Endothelial cell of umbilical vein (primary cell): ENCODE results near the gene RRAS. TPM values are rescaled to one million over a fixed set of nuclear protein-coding genes. Genes with fewer than 3 reads are reported as not detected.

ENCODE experiments used
- BruUV-seq: library from RNA; stranded (reverse); fragments of 400-500 nt; replicated peaks from 2 replicates; lab custom pipeline; 2021; lab: Mats Ljungman, UMichigan
- CTCF ChIA-PET: fragments of 300-600, 350-600 bp; sonication (Branson Sonifier 250); formaldehyde crosslinking; loops from one replicate; lab custom pipeline; 2021; ENCODE audit warnings: antibody characterized with exemption, inconsistent platforms; lab: Charles Lee
- POLR2A ChIA-PET: fragments of 300-600, 350-600 bp; sonication (Branson Sonifier 250); formaldehyde crosslinking; loops from one replicate; lab custom pipeline; 2021; ENCODE audit warnings: antibody characterized with exemption, inconsistent platforms; lab: Charles Lee
- DNase-seq: peaks from one replicate; pipeline ENCODE4 v3.0.0-alpha.2; 2011; ENCODE audit warnings: low read depth, low spot score
- FAIRE-seq: peaks from 2 replicates; lab custom pipeline; 2011; peaks lifted over from hg19 to GRCh38; lab: Jason Lieb, UNC
- H2AFZ ChIP-seq: 2 replicates; pipeline ENCODE4 v1.6.0; 2012; ENCODE audit warnings: low read depth, low read length, control low read depth, inconsistent platforms
- H3K27ac ChIP-seq: 2 replicates; pipeline ENCODE4 v1.5.1; 2011; ENCODE audit warnings: low read depth, mild to moderate bottlenecking, control low read depth, low read length, moderate library complexity; ENCODE audit not compliant: insufficient read depth
- H3K27me3 ChIP-seq, 2 experiments: 2 replicates each; pipeline versions ENCODE4 v1.6.0 to v1.6.1; 2011; ENCODE audit warnings: low read length in 2 of 2, mixed read lengths in 1 of 2; ENCODE audit not compliant: control insufficient read depth in 2 of 2, insufficient read depth in 2 of 2
- H3K36me3 ChIP-seq, 2 experiments: 2 replicates in 1 of 2; 3 replicates in 1 of 2; pipeline ENCODE4 v1.5.1; 2011; ENCODE audit warnings: low read length in 2 of 2, mild to moderate bottlenecking in 1 of 2, moderate library complexity in 1 of 2; ENCODE audit not compliant: control insufficient read depth in 2 of 2, insufficient read depth in 2 of 2; ENCODE audit errors: extremely low read depth in 1 of 2
- H3K4me1 ChIP-seq: 3 replicates; pipeline ENCODE4 v1.5.1; 2011; ENCODE audit warnings: mild to moderate bottlenecking, low read length; ENCODE audit not compliant: control insufficient read depth, insufficient read depth; ENCODE audit errors: extremely low read depth
- H3K4me2 ChIP-seq: 2 replicates; pipeline ENCODE4 v1.6.1; 2011; ENCODE audit warnings: low read length, control low read depth, mixed read lengths; ENCODE audit not compliant: insufficient read depth
- H3K4me3 ChIP-seq, 3 experiments: fragments of 200-600 bp in 1 of 3; sonication (generic), shearing (Covaris generic) in 1 of 3; replicated peaks in 1 of 3; 2 replicates each; pipeline ENCODE4 v1.5.1; 2011 to 2016; ENCODE audit warnings: control low read depth in 3 of 3, low read length in 3 of 3, mild to moderate bottlenecking in 2 of 3, inconsistent platforms in 1 of 3, low read depth in 1 of 3, moderate library complexity in 1 of 3; ENCODE audit not compliant: insufficient read depth in 1 of 3
- H3K79me2 ChIP-seq: 2 replicates; pipeline ENCODE4 v1.6.0; 2012; ENCODE audit warnings: low read length, inconsistent platforms; ENCODE audit not compliant: control insufficient read depth, insufficient read depth
- H3K9ac ChIP-seq: replicated peaks from 2 replicates; pipeline ENCODE3; 2011; ENCODE audit warnings: low read length, control low read depth; ENCODE audit not compliant: insufficient read depth; ENCODE audit errors: extremely low read depth
- H3K9me1 ChIP-seq: replicated peaks from 3 replicates; pipeline ENCODE4 v1.6.0; 2011; ENCODE audit warnings: mild to moderate bottlenecking, low read length; ENCODE audit not compliant: control insufficient read depth, insufficient read depth; ENCODE audit errors: extremely low read depth
- H3K9me3 ChIP-seq: replicated peaks from 2 replicates; pipeline ENCODE4 v1.5.1; 2012; ENCODE audit warnings: low read length, inconsistent platforms; ENCODE audit not compliant: control insufficient read depth, insufficient read depth
- H4K20me1 ChIP-seq: replicated peaks from 2 replicates; pipeline ENCODE3; 2011; ENCODE audit warnings: mild to moderate bottlenecking, low read length; ENCODE audit not compliant: control insufficient read depth, insufficient read depth; ENCODE audit errors: extremely low read depth
- EZH2 ChIP-seq: IDR thresholded peaks from 2 replicates; pipeline ENCODE4 v1.6.1; 2012; ENCODE audit warnings: borderline replicate concordance, low read depth, mild to moderate bottlenecking, moderate library complexity, low read length, inconsistent platforms; ENCODE audit not compliant: severe bottlenecking
- FOS ChIP-seq: IDR thresholded peaks from 2 replicates; pipeline ENCODE4 v1.6.1; 2011; ENCODE audit warnings: mild to moderate bottlenecking, low read length, moderate library complexity, borderline replicate concordance; ENCODE audit not compliant: insufficient read depth
- GATA2 ChIP-seq: IDR thresholded peaks from 2 replicates; pipeline ENCODE4 v1.7.0; 2011; ENCODE audit warnings: low read depth, mild to moderate bottlenecking, moderate library complexity, mixed read lengths, low read length; ENCODE audit not compliant: insufficient read length, insufficient read depth
- JUN ChIP-seq: IDR thresholded peaks from 2 replicates; pipeline ENCODE4 v1.6.1; 2011; ENCODE audit warnings: borderline replicate concordance, low read depth; ENCODE audit not compliant: insufficient read length, insufficient read depth
- MAX ChIP-seq: IDR thresholded peaks from 2 replicates; pipeline ENCODE4 v1.6.1; 2011; ENCODE audit not compliant: insufficient read depth, insufficient read length
- MYC ChIP-seq: IDR thresholded peaks from one replicate; pipeline ENCODE4 v1.6.1; 2011; ENCODE audit warnings: mild to moderate bottlenecking, low read depth, low read length
- POLR2A ChIP-seq: IDR thresholded peaks from 2 replicates; pipeline ENCODE4 v1.6.1; 2012; ENCODE audit warnings: low read depth, mild to moderate bottlenecking, control low read depth, low read length
- POLR2AphosphoS5 ChIP-seq: IDR thresholded peaks from 2 replicates; pipeline ENCODE4 v1.6.1; 2012; ENCODE audit warnings: low read depth, mild to moderate bottlenecking, control low read depth, low read length, moderate library complexity; ENCODE audit not compliant: insufficient read depth
- dilution Hi-C: fragments of 300-500 bp; cut with MboI; formaldehyde crosslinking; loops from one replicate; pipeline ENCODE4 v1.15.0; 2019; ENCODE audit warnings: low sequenced_read_pairs; ENCODE audit not compliant: extremely low pct_ligation_motif_present
- intact Hi-C: fragments of 100-400 bp; cut with micrococcal nuclease; formaldehyde crosslinking; loops from one replicate; pipeline ENCODE4 v1.10.0; 2022
- polyA plus RNA-seq, 4 experiments: library from polyadenylated mRNA; depleted of rRNA in 3 of 4; stranded (reverse) in 3 of 4; unstranded in 1 of 4; fragments of >200 nt; gene quantifications; 2 replicates each; pipeline versions ENCODE4 v1.2.1 to v1.2.3, GENCODE V29; 2011 to 2012; ENCODE audit warnings: missing spikeins in 1 of 4
- total RNA-seq: library from RNA; stranded (reverse); gene quantifications from 2 replicates; pipeline ENCODE4 v1.2.3, GENCODE V29; 2021
- TF ChIP-seq, protein P1 (sequence below), 2 donors: IDR thresholded peaks; 1 replicate in 1 of 2; 2 replicates in 1 of 2; pipeline ENCODE4 v1.5.1; 2011; ENCODE audit warnings: low read length in 2 of 2, mild to moderate bottlenecking in 2 of 2, moderate library complexity in 2 of 2, control low read depth in 1 of 2, inconsistent platforms in 1 of 2, low read depth in 1 of 2; ENCODE audit not compliant: insufficient read depth in 1 of 2; ENCODE audit errors: extremely low read depth in 1 of 2

The RRAS gene
- total and polyA plus RNA-seq, 2 donors (not counting 3 experiments of a cell fraction or from before 2014, with no cell fraction given) = 89.5 to 250 TPM

DNA sequence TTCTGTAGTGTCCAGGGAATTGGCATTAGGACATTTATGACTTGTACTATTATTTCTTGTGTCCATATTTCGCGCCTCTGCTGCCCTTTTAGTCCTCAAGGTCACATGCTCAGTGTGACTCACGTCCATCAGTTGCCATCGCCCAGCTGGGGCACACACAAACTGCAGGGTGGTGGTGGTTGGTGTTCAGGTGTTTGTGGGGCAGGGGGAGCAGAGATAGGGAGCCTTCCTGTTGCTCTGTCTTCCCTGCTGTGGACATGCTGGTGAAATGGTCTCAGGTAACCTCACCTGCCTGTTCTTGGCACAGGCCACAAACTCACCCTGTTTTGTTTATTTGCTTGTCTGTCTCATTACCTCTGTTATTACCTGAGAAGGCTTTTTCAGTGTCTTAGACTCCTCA is 26.6 kb downstream of the RRAS start:
- DNase-seq (peak; percentile 53), FAIRE-seq (peak; percentile 69)
- H3K79me2 ChIP-seq = peaks cover 37% of the 10 kb centered on the region
- TF ChIP-seq JUN = peak; percentile 44
- TF ChIP-seq POLR2A = no peak
- TF ChIP-seq EZH2 = no peak
- TF ChIP-seq MAX = peak; percentile 38
- no peak for TF ChIP-seq GATA2
- no peak for TF ChIP-seq FOS
- no peak for TF ChIP-seq POLR2AphosphoS5
- TF ChIP-seq MYC = no peak
- TF ChIP-seq, protein P1, sequence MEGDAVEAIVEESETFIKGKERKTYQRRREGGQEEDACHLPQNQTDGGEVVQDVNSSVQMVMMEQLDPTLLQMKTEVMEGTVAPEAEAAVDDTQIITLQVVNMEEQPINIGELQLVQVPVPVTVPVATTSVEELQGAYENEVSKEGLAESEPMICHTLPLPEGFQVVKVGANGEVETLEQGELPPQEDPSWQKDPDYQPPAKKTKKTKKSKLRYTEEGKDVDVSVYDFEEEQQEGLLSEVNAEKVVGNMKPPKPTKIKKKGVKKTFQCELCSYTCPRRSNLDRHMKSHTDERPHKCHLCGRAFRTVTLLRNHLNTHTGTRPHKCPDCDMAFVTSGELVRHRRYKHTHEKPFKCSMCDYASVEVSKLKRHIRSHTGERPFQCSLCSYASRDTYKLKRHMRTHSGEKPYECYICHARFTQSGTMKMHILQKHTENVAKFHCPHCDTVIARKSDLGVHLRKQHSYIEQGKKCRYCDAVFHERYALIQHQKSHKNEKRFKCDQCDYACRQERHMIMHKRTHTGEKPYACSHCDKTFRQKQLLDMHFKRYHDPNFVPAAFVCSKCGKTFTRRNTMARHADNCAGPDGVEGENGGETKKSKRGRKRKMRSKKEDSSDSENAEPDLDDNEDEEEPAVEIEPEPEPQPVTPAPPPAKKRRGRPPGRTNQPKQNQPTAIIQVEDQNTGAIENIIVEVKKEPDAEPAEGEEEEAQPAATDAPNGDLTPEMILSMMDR (IDR thresholded peaks at IDR 0.05; ENCODE audit: extremely low read depth in 1 of 2, insufficient read depth in 1 of 2, low read depth in 1 of 2, low read length in 2 of 2) = no peak
- H2AFZ ChIP-seq = no peak overlapping the region
- peaks cover 23% of the 10 kb centered on the region for H3K4me1 ChIP-seq
- no peaks in the 10 kb centered on the region for H4K20me1 ChIP-seq
- peak overlapping the region; percentile 16 for H3K9ac ChIP-seq
- peak overlapping the region; percentile 71 for H3K27ac ChIP-seq
- intact Hi-C loops = loop anchor here (1.0 kb wide), 1 partner anchor 27 kb away; the partner anchor contains the start of gene RRAS
- ChIA-PET CTCF (no interaction called here), POLR2A (interaction anchor here (0.7 kb wide), 1 partner anchor 58 kb away, joined by 6 read pairs; no protein-coding TSS in a partner anchor)
- BruUV-seq = TSS peak; percentile 29
- dilution Hi-C loops = no loop called here
- H3K4me2 ChIP-seq = peak overlapping the region; percentile 53
- no peaks in the 10 kb centered on the region for H3K9me3 ChIP-seq
- H3K27me3 ChIP-seq = no peaks in the 10 kb centered on the region
- peaks cover 0 to 20% of the 10 kb centered on the region in 2 experiments for H3K36me3 ChIP-seq
- H3K9me1 ChIP-seq = no peaks in the 10 kb centered on the region
- H3K4me3 ChIP-seq = no peak overlapping the region
